Stimulated activated CD8-positive, alpha-beta memory T cell treated with anti-CD3 and anti-CD28 coated beads, Interleukin-12 subunit alpha, Interleukin-12 subunit beta, amount 100 ng/mL, for 1 hour (primary cell): ENCODE data around the gene CRYBB2.
A peak's percentile ranks its signal among the peaks of the same experiment; 100 is the strongest.
"Not testable (repeated sequence)": the region's sequence is repeated elsewhere in the genome, so short reads cannot be mapped to it uniquely, and the experiment has no call there.

ENCODE experiments used
- DNase-seq: peaks from one replicate; pipeline ENCODE4 v3.0.0-alpha.2; 2020; ENCODE audit warnings: low read depth

The CRYBB2 gene

DNA sequence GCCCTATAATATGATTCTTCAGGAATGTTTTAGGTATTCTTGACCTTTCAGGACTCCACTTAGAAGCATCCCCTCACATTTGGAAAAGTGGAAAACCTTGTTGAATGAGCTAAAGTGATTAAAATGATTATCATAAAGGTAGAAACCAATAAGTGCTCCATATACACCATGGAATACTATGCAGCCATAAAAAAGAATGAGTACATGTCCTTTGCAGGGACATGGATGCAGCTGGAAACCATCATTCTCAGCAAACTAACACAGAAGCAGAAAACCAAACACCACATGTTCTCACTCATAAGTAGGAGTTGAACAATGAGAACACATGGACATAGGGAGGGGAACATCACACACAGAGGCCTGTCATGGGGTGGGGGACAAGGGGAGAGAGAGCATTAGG lies 14.3 kb downstream of the CRYBB2 start:
- not testable (repeated sequence) for DNase-seq

- peak; percentile 16 for DNase-seq
Observed at GRCh38 chr22:25235547-25236290, 16.3 kb downstream of the CRYBB2 start.

GRCh38 chr22:25236417-25236816 lies 17.0 kb downstream of the CRYBB2 start:
- no peak for DNase-seq

GRCh38 chr22:25237503-25237902 lies 18.1 kb downstream of the CRYBB2 start:
- no peak for DNase-seq

- DNase-seq, result not testable (repeated sequence)
Observed at GRCh38 chr22:25238058-25238457, 18.6 kb downstream of the CRYBB2 start.

- not testable (repeated sequence) for DNase-seq
Observed at GRCh38 chr22:25255169-25255568, 35.7 kb downstream of the CRYBB2 start.

DNA sequence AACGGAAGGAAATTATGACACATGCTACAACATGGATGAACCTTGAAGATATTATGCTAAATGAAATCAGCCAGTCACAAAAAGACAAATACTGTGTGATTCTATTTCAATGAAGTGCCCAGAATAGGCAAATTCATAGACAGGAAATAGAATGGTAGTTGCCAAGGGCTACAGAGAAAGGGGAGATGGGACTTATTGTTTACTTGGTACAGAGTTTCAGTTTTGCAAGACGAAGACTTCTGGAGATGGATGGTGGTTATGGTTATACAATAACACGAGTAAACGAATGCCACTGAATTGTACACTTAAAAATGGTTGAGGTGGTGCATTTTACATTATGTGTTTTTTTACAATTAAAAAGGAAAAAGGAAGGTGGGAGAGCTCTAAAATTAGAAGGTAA lies 48.1 kb downstream of the CRYBB2 start:
- not testable (repeated sequence) for DNase-seq

- not testable (repeated sequence) for DNase-seq
Observed at GRCh38 chr22:25268902-25269301, 49.5 kb downstream of the CRYBB2 start.

GRCh38 chr22:25270061-25270460 lies 50.6 kb downstream of the CRYBB2 start:
- DNase-seq, result not testable (repeated sequence)

DNA sequence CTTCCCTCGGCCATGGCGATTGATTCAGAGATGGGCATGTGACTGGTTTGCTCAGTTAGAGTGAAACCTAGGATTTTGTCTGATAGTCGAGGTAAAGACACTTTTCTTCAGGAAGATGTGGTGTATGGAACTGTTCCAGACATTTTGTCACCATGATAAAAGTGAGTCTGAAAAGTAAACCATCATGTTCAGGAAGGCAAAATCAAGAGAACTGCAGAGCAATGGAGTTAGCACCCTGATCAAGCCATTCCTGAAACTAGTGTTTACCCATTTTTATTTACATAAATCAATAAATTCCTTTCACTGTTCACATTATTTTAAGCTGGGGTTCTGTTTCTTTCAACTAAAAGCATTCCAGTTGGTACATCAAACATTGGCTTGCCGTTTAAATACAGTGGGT lies 53.8 kb downstream of the CRYBB2 start:
- not testable (repeated sequence) for DNase-seq

DNA sequence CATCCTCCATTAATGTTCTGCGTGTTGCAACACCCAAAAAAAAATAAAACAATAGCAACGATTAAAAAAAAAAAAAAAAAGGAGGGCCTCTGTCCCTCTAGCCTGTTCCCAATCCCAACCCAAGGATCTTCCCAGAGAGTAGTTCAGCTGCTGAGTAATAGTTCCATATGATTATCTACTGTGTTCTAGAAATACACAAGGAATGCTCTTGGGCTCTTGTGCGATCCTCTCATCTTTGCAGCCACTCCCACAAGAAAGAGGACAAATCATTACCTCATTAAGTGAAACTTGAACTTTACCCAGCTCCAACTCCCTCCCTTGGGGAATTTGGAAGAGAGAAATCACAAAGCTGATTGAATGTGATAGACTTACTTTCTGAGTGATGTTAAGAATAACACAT lies 54.5 kb downstream of the CRYBB2 start:
- not testable (repeated sequence) for DNase-seq

GRCh38 chr22:25280118-25280517 lies 60.7 kb downstream of the CRYBB2 start:
- DNase-seq, result not testable (repeated sequence)
